ENCODE results near the gene HRH2. TPM values are rescaled to one million over a fixed set of nuclear protein-coding genes. Genes with fewer than 3 reads are reported as not detected.

Gene HRH2
- total and polyA plus RNA-seq, 2 donors (not counting 1 experiment from before 2014, with no cell fraction given): 0.03 TPM; not detected in 1

DNA sequence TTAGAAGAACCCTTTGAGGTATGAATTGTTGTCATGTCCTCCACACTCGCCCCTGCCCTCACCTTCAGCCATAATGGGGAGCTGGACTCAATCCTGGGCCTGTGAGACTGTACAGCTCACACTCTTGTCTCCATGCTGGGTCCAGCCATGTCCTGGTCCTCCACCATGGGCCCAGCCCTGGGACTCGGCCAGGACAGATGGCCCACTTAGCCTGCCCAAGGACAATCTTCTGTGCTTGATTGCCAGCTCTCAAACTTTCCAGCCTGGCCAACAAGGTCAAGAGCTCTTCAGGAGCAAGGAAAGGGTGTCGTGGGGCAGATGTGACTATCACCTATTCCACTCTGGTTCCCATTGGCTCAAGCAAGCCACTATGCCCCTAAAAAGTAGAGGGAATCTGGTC, 90.8 kb downstream of the HRH2 start:
- H4K20me1 ChIP-seq (ENCODE audit: control insufficient read depth, extremely low read depth, insufficient read depth, low read length): no peaks in the 10 kb centered on the region
- no peak for DNase-seq (ENCODE audit: low read depth in 2 of 2)
- H3K9ac ChIP-seq (ENCODE audit: insufficient read depth, low read length): no peak overlapping the region
- no peaks in the 10 kb centered on the region for H3K79me2 ChIP-seq (ENCODE audit: control insufficient read depth, insufficient read depth, low read length)
- no peak overlapping the region for H3K4me2 ChIP-seq (ENCODE audit: extremely low read depth, insufficient read depth, low read length)
- no peak overlapping the region for H2AFZ ChIP-seq (ENCODE audit: low read length)
- no peaks in the 10 kb centered on the region for H3K36me3 ChIP-seq (ENCODE audit: control insufficient read depth, insufficient read depth, low read length)
- H3K9me3 ChIP-seq (ENCODE audit: control insufficient read depth, insufficient read depth, low read depth, low read length): no peaks in the 10 kb centered on the region
- no peak overlapping the region for H3K27ac ChIP-seq (ENCODE audit: insufficient read depth, low read length)
- H3K27me3 ChIP-seq (ENCODE audit: control insufficient read depth, insufficient read depth, low read length): no peaks in the 10 kb centered on the region
- H3K4me1 ChIP-seq (ENCODE audit: control insufficient read depth, extremely low read depth, insufficient read depth, low read length): no peaks in the 10 kb centered on the region
- H3K4me3 ChIP-seq (replicated peaks in 1 of 4; ENCODE audit: control extremely low read depth in 1 of 4, insufficient read depth in 1 of 4, low read depth in 3 of 4, low read length in 4 of 4): no peak overlapping the region
- TF ChIP-seq, protein P1, sequence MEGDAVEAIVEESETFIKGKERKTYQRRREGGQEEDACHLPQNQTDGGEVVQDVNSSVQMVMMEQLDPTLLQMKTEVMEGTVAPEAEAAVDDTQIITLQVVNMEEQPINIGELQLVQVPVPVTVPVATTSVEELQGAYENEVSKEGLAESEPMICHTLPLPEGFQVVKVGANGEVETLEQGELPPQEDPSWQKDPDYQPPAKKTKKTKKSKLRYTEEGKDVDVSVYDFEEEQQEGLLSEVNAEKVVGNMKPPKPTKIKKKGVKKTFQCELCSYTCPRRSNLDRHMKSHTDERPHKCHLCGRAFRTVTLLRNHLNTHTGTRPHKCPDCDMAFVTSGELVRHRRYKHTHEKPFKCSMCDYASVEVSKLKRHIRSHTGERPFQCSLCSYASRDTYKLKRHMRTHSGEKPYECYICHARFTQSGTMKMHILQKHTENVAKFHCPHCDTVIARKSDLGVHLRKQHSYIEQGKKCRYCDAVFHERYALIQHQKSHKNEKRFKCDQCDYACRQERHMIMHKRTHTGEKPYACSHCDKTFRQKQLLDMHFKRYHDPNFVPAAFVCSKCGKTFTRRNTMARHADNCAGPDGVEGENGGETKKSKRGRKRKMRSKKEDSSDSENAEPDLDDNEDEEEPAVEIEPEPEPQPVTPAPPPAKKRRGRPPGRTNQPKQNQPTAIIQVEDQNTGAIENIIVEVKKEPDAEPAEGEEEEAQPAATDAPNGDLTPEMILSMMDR (conservative IDR thresholded peaks at IDR 0.05 in 1 of 2, IDR thresholded peaks at IDR 0.05 in 1 of 2; ENCODE audit: low read depth in 1 of 2, low read length in 2 of 2): no peak
- TF ChIP-seq EZH2 (IDR thresholded peaks at IDR 0.05; ENCODE audit: low read length, missing control alignments): no peak

DNA sequence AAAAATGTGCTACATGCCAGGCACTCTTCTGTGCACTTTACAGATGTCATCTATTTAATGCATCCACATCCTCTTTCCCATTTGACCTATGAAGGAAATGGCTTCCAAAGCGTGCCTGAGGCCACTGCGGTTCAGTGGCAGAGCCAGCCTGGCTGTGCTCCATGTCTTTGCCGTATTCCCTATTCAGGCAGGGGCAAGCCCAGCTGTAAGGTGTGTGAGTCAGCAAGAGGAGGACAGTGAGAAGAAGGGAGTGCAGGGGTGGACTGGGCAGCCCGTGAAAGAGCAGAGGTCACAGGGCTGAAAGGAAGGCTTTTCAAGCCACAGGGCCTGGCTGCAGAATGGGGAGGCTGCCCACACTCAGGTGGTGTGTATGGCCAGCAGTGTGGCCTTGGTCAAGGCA, 91.7 kb downstream of the HRH2 start:
- H3K36me3 ChIP-seq (ENCODE audit: control insufficient read depth, insufficient read depth, low read length): no peaks in the 10 kb centered on the region
- H3K4me2 ChIP-seq (ENCODE audit: extremely low read depth, insufficient read depth, low read length): no peak overlapping the region
- no peak overlapping the region for H2AFZ ChIP-seq (ENCODE audit: low read length)
- TF ChIP-seq, protein P1 (conservative IDR thresholded peaks at IDR 0.05 in 1 of 2, IDR thresholded peaks at IDR 0.05 in 1 of 2; ENCODE audit: low read depth in 1 of 2, low read length in 2 of 2): no peak
- no peak for TF ChIP-seq EZH2 (IDR thresholded peaks at IDR 0.05; ENCODE audit: low read length, missing control alignments)
- H3K27me3 ChIP-seq (ENCODE audit: control insufficient read depth, insufficient read depth, low read length): no peaks in the 10 kb centered on the region
- no peak for DNase-seq (ENCODE audit: low read depth in 2 of 2)
- no peaks in the 10 kb centered on the region for H4K20me1 ChIP-seq (ENCODE audit: control insufficient read depth, extremely low read depth, insufficient read depth, low read length)
- H3K79me2 ChIP-seq (ENCODE audit: control insufficient read depth, insufficient read depth, low read length): no peaks in the 10 kb centered on the region
- H3K9me3 ChIP-seq (ENCODE audit: control insufficient read depth, insufficient read depth, low read depth, low read length): no peaks in the 10 kb centered on the region
- H3K9ac ChIP-seq (ENCODE audit: insufficient read depth, low read length): no peak overlapping the region
- no peak overlapping the region for H3K27ac ChIP-seq (ENCODE audit: insufficient read depth, low read length)
- H3K4me1 ChIP-seq (ENCODE audit: control insufficient read depth, extremely low read depth, insufficient read depth, low read length): no peaks in the 10 kb centered on the region
- no peak overlapping the region for H3K4me3 ChIP-seq (replicated peaks in 1 of 4; ENCODE audit: control extremely low read depth in 1 of 4, insufficient read depth in 1 of 4, low read depth in 3 of 4, low read length in 4 of 4)

GRCh38 chr5:175750511-175750931, 92.7 kb downstream of the HRH2 start:
- no peaks in the 10 kb centered on the region for H4K20me1 ChIP-seq (ENCODE audit: control insufficient read depth, extremely low read depth, insufficient read depth, low read length)
- no peak overlapping the region for H2AFZ ChIP-seq (ENCODE audit: low read length)

More at GRCh38 chr5:175750511-175750931, 92.7 kb downstream of the HRH2 start:
- Histone ChIP-seq H3K9ac (ENCODE audit: insufficient read depth, low read length) (no peak overlapping the region), H3K4me2 (ENCODE audit: extremely low read depth, insufficient read depth, low read length) (no peak overlapping the region), H3K4me3 (replicated peaks in 1 of 4; ENCODE audit: control extremely low read depth in 1 of 4, insufficient read depth in 1 of 4, low read depth in 3 of 4, low read length in 4 of 4) (no peak overlapping the region), H3K36me3 (ENCODE audit: control insufficient read depth, insufficient read depth, low read length) (no peaks in the 10 kb centered on the region), H3K9me3 (ENCODE audit: control insufficient read depth, insufficient read depth, low read depth, low read length) (no peaks in the 10 kb centered on the region), H3K4me1 (ENCODE audit: control insufficient read depth, extremely low read depth, insufficient read depth, low read length) (no peaks in the 10 kb centered on the region), H3K27me3 (ENCODE audit: control insufficient read depth, insufficient read depth, low read length) (no peaks in the 10 kb centered on the region), H3K79me2 (ENCODE audit: control insufficient read depth, insufficient read depth, low read length) (no peaks in the 10 kb centered on the region), H3K27ac (ENCODE audit: insufficient read depth, low read length) (no peak overlapping the region)
- TF ChIP-seq, protein P1 (conservative IDR thresholded peaks at IDR 0.05 in 1 of 2, IDR thresholded peaks at IDR 0.05 in 1 of 2; ENCODE audit: low read depth in 1 of 2, low read length in 2 of 2): no peak
- TF ChIP-seq EZH2 (IDR thresholded peaks at IDR 0.05; ENCODE audit: low read length, missing control alignments): no peak
- DNase-seq (ENCODE audit: low read depth in 2 of 2): no peak

Data from fibroblast of lung (primary cell).